PC-3 (cell line): ENCODE measurements around the gene VSTM2L. TPM values are rescaled to one million over a fixed set of nuclear protein-coding genes. Genes with fewer than 3 reads are reported as not detected.

Experiments used
- ATAC-seq: fragments of 200-7000 bp; cut with Tn5 transposase; 2 replicates; pipeline ENCODE4 v1.9.1; 2020; ENCODE audit warnings: mild to moderate bottlenecking, moderate library complexity
- BruUV-seq: library from RNA; stranded (reverse); fragments of 400-500 nt; replicated peaks from 2 replicates; lab custom pipeline; 2021; lab: Mats Ljungman, UMichigan
- CTCF ChIA-PET: fragments of 300-600 bp; sonication (Branson Sonifier 250); formaldehyde crosslinking; loops from one replicate; lab custom pipeline; 2022; ENCODE audit warnings: antibody characterized with exemption; lab: Charles Lee
- POLR2A ChIA-PET: fragments of 300-600 bp; sonication (Branson Sonifier 250); formaldehyde crosslinking; loops from one replicate; lab custom pipeline; 2022; ENCODE audit warnings: antibody characterized with exemption; ENCODE audit not compliant: unreplicated experiment; lab: Charles Lee
- DNase-seq: peaks from one replicate; pipeline ENCODE4 v3.0.0-alpha.2; 2015
- H2AFZ ChIP-seq: fragments of 300-600 bp; sonication (generic); 2 replicates; pipeline ENCODE4 v1.6.0; 2016; ENCODE audit warnings: antibody characterized with exemption, low read length
- H3F3A ChIP-seq: fragments of 300-600 bp; sonication (generic); one replicate; pipeline ENCODE4 v1.6.0; 2017; ENCODE audit warnings: antibody characterized with exemption, low read length, control low read depth, mild to moderate bottlenecking; ENCODE audit not compliant: unreplicated experiment
- H3K27ac ChIP-seq: fragments of 300-600 bp; sonication (generic); 2 replicates; pipeline ENCODE4 v1.5.1; 2016; ENCODE audit warnings: mild to moderate bottlenecking, low read length
- H3K27me3 ChIP-seq: fragments of 300-600 bp; sonication (generic); 2 replicates; pipeline ENCODE4 v1.6.1; 2016; ENCODE audit warnings: low read length, mixed read lengths
- H3K36me3 ChIP-seq: fragments of 300-600 bp; sonication (generic); 2 replicates; pipeline ENCODE4 v1.6.1; 2016; ENCODE audit warnings: low read depth, mixed run types, low read length, mixed read lengths
- H3K4me1 ChIP-seq: fragments of 300-600 bp; sonication (generic); 2 replicates; pipeline ENCODE4 v1.5.1; 2016; ENCODE audit warnings: low read length; ENCODE audit not compliant: insufficient read depth
- H3K4me2 ChIP-seq: fragments of 300-600 bp; sonication (generic); 2 replicates; pipeline ENCODE4 v1.6.0; 2016; ENCODE audit warnings: low read length
- H3K4me3 ChIP-seq: fragments of 300-600 bp; sonication (generic); 2 replicates; pipeline ENCODE4 v1.5.1; 2016; ENCODE audit warnings: mild to moderate bottlenecking, low read length, mixed read lengths
- H3K79me2 ChIP-seq: fragments of 300-600 bp; sonication (generic); 2 replicates; pipeline ENCODE4 v1.6.1; 2017; ENCODE audit warnings: low read length, mixed read lengths
- H3K9ac ChIP-seq: fragments of 300-600 bp; sonication (generic); 2 replicates; pipeline ENCODE4 v1.6.0; 2016; ENCODE audit warnings: mild to moderate bottlenecking, low read length
- H3K9me2 ChIP-seq: fragments of 300-600 bp; sonication (generic); replicated peaks from 2 replicates; pipeline ENCODE4 v1.6.1; 2016; ENCODE audit warnings: mixed run types, low read length, mixed read lengths
- H3K9me3 ChIP-seq: fragments of 300-600 bp; sonication (generic); 2 replicates; pipeline ENCODE4 v1.6.1; 2016; ENCODE audit warnings: low read length, mixed read lengths
- H4K20me1 ChIP-seq: fragments of 300-600 bp; sonication (generic); 2 replicates; pipeline ENCODE4 v1.6.1; 2016; ENCODE audit warnings: low read length, mixed read lengths
- EZH2 ChIP-seq: fragments of 300-600 bp; sonication (generic); IDR thresholded peaks from one replicate; pipeline ENCODE4 v1.6.1; 2017; ENCODE audit warnings: antibody characterized with exemption, mild to moderate bottlenecking, low read length; ENCODE audit not compliant: unreplicated experiment
- EZH2phosphoT487 ChIP-seq: fragments of 300-600 bp; sonication (generic); IDR thresholded peaks from 2 replicates; pipeline ENCODE4 v1.6.1; 2018; ENCODE audit warnings: mild to moderate bottlenecking, antibody characterized with exemption, low read length, borderline replicate concordance
- intact Hi-C: fragments of 100-400 bp; cut with micrococcal nuclease; formaldehyde crosslinking; loops from 2 replicates; pipeline ENCODE4 v1.9.0; 2023
- total RNA-seq: library from RNA; depleted of rRNA; stranded (reverse); fragments of >200 nt; gene quantifications from 2 replicates; pipeline ENCODE4 v1.2.3, GENCODE V29; 2014
- TF ChIP-seq, protein P1 (sequence below): fragments of 300-600 bp; sonication (generic); conservative IDR thresholded peaks from 2 replicates; pipeline ENCODE4 v1.5.1; 2017; ENCODE audit warnings: antibody characterized with exemption, low read depth, mild to moderate bottlenecking, low read length

Gene VSTM2L
- total RNA-seq, 1 experiment from 2014 or later = 45.8 TPM

DNA sequence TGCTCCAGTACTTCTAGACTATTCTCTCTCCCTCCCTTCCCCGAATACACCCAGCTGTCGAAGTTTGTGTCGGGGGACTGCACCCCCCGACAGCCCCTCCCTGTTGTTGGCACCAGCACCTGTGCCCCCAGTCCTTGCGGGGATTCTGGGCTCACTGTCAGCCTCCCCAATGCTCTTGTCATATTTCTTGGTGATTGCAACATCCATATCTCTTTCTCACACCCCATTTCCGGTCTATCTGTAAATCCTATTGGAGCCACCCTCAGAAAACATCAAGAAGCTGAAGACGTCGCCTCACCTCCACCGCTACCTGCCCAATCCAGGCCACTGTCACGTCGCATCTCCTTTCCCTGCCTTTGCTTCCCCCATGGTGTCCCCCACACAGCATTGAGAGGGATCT is 32.6 kb upstream of the VSTM2L start:
- intact Hi-C loops = no loop called here
- Histone ChIP-seq H3K9me3 (no peaks in the 10 kb centered on the region), H3K9me2 (no peaks in the 10 kb centered on the region), H3K27me3 (no peaks in the 10 kb centered on the region), H2AFZ (no peak overlapping the region), H3K36me3 (peaks cover 11% of the 10 kb centered on the region; the same call in 1 of the 2 replicates), H3F3A (no peaks in the 10 kb centered on the region), H3K4me1 (no peaks in the 10 kb centered on the region), H3K79me2 (no peaks in the 10 kb centered on the region), H4K20me1 (no peaks in the 10 kb centered on the region), H3K27ac (no peak overlapping the region), H3K9ac (no peak overlapping the region), H3K4me2 (no peak overlapping the region), H3K4me3 (no peak overlapping the region)
- no peak for DNase-seq
- no peak for ATAC-seq
- BruUV-seq = no TSS peak
- CTCF ChIA-PET = no interaction called here
- no peak for TF ChIP-seq EZH2
- no peak for TF ChIP-seq EZH2phosphoT487
- TF ChIP-seq, protein P1, sequence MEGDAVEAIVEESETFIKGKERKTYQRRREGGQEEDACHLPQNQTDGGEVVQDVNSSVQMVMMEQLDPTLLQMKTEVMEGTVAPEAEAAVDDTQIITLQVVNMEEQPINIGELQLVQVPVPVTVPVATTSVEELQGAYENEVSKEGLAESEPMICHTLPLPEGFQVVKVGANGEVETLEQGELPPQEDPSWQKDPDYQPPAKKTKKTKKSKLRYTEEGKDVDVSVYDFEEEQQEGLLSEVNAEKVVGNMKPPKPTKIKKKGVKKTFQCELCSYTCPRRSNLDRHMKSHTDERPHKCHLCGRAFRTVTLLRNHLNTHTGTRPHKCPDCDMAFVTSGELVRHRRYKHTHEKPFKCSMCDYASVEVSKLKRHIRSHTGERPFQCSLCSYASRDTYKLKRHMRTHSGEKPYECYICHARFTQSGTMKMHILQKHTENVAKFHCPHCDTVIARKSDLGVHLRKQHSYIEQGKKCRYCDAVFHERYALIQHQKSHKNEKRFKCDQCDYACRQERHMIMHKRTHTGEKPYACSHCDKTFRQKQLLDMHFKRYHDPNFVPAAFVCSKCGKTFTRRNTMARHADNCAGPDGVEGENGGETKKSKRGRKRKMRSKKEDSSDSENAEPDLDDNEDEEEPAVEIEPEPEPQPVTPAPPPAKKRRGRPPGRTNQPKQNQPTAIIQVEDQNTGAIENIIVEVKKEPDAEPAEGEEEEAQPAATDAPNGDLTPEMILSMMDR = no peak
- POLR2A ChIA-PET = no interaction called here

DNA sequence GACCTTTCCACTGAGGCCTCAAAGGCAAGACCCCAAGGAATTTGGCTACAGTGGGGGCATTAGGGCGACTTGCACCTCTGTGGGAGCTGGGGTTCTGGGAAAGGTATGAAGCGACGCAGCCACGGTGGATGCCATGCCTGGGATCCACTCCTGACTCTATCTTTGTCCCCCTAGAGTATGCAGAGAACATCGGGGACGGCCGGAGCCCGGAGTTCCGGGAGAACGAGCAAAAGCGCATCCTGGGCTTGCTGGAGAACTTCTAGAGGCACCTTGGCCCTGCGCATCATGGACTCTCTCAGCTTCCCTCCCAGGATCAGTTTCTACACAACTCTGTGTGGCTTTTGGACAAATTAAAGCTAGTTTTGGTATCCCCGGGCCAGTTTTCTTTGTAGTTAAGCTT is 31.2 kb upstream of the VSTM2L start:
- ATAC-seq (no peak), DNase-seq (no peak)
- intact Hi-C loops = no loop called here
- no peaks in the 10 kb centered on the region for H3K9me3 ChIP-seq
- H2AFZ ChIP-seq = no peak overlapping the region
- ChIA-PET POLR2A (no interaction called here), CTCF (no interaction called here)
- no peak overlapping the region for H3K27ac ChIP-seq
- no peaks in the 10 kb centered on the region for H3K27me3 ChIP-seq
- BruUV-seq = no TSS peak
- no peaks in the 10 kb centered on the region for H3F3A ChIP-seq
- no peaks in the 10 kb centered on the region for H3K4me1 ChIP-seq
- H3K4me2 ChIP-seq = no peak overlapping the region
- no peaks in the 10 kb centered on the region for H3K79me2 ChIP-seq
- no peak overlapping the region for H3K9ac ChIP-seq
- no peaks in the 10 kb centered on the region for H3K9me2 ChIP-seq
- H4K20me1 ChIP-seq = no peaks in the 10 kb centered on the region
- no peak overlapping the region for H3K4me3 ChIP-seq
- peaks cover 11% of the 10 kb centered on the region; the same call in 1 of the 2 replicates for H3K36me3 ChIP-seq
- TF ChIP-seq, protein P1 = no peak
- TF ChIP-seq EZH2phosphoT487 = no peak
- no peak for TF ChIP-seq EZH2

DNA sequence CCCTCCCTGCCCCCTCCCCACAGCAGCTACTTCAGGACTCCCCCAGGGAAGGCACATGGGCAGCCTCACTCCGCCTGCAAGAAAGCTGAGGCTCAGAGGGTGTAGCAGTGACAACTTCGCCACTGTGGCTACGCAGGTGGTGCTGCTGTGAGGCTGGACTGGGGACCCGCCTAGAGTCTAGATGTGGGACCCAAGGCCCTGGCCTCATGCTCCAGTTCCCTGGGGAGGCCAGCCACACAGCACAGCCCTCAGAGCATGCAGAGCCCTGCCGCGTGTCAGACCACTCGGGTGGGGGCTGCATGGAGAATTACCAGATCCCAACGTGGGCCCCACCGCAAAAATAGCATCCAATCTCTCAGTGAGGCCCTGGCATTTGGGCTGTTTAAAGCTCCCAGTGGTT is 30.8 kb upstream of the VSTM2L start:
- Histone ChIP-seq H3K4me2 (no peak overlapping the region), H3K9me2 (no peaks in the 10 kb centered on the region), H3K4me3 (no peak overlapping the region), H3K9me3 (no peaks in the 10 kb centered on the region), H3K79me2 (no peaks in the 10 kb centered on the region), H2AFZ (no peak overlapping the region), H3F3A (no peaks in the 10 kb centered on the region), H3K27ac (no peak overlapping the region), H3K9ac (no peak overlapping the region), H3K36me3 (peaks cover 11% of the 10 kb centered on the region; the same call in 1 of the 2 replicates), H4K20me1 (no peaks in the 10 kb centered on the region), H3K27me3 (no peaks in the 10 kb centered on the region), H3K4me1 (no peaks in the 10 kb centered on the region)
- ChIA-PET CTCF (no interaction called here), POLR2A (no interaction called here)
- intact Hi-C loops = no loop called here
- no peak for DNase-seq
- ATAC-seq = no peak
- TF ChIP-seq EZH2 = no peak
- no peak for TF ChIP-seq EZH2phosphoT487
- TF ChIP-seq, protein P1 = no peak
- BruUV-seq = no TSS peak
